GDM1 (cell line): ENCODE measurements around the gene OR10H3.
"Not testable (repeated sequence)": the region's sequence is repeated elsewhere in the genome, so short reads cannot be mapped to it uniquely, and the experiment has no call there.

Experiments
- DNase-seq: peaks from one replicate; lab custom pipeline; 2025; lab: John Stamatoyannopoulos, UW

Gene OR10H3, protein sequence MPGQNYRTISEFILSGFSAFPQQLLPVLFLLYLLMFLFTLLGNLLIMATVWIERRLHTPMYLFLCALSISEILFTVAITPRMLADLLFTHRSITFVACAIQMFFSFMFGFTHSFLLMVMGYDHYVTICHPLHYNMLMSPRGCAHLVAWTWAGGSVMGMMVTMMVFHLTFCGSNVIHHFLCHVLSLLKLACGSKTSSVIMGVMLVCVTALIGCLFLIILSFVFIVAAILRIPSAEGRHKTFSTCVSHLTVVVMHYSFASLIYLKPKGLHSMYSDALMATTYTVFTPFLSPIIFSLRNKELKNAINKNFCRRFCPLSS

DNA sequence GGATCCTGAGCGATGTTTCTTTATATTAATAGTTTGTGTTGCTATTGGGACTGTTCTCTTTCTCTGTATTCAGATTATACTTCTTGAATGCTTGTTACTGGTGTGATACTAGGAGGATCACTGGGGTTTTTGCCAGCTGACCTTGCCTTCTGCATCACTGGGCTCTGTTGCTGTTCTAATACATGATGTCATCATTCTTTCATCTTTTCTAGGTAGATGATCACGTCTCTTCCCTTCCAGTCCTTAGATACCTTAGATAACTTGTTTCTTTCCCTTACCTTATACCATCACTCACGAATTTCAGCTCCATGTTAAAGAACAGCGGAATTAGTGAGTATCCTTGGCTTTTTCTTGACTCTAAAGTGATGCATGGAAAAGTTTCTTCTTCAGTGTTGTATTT is at the start of gene OR10H3:
Gene OR10H3, plus strand, starts transcription at position 264 of the 400 bp plus-strand sequence. CDS start 3,408 bp downstream, outside the sequence.
- DNase-seq: no peak

DNA sequence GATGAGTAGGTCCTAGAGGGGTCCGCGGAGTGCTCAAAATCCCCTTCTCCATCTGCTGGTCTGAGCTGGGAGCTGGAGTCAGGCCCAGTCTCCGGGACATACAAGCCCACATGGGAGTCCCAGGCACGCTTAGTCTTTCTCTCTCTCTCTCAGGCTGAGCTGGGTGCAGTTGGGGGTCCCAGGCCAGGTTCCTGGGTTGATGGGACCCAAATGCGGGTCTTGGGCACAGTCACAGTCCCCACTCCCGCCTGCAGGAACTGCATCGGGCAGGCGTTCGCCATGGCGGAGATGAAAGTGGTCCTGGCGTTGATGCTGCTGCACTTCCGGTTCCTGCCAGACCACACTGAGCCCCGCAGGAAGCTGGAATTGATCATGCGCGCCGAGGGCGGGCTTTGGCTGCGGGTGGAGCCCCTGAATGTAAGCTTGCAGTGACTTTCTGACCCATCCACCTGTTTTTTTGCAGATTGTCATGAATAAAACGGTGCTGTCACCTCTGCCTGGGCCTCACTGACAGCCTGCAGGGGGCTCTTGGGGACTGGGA is 41.1 kb upstream of the OR10H3 start:
- no peak for DNase-seq

DNA sequence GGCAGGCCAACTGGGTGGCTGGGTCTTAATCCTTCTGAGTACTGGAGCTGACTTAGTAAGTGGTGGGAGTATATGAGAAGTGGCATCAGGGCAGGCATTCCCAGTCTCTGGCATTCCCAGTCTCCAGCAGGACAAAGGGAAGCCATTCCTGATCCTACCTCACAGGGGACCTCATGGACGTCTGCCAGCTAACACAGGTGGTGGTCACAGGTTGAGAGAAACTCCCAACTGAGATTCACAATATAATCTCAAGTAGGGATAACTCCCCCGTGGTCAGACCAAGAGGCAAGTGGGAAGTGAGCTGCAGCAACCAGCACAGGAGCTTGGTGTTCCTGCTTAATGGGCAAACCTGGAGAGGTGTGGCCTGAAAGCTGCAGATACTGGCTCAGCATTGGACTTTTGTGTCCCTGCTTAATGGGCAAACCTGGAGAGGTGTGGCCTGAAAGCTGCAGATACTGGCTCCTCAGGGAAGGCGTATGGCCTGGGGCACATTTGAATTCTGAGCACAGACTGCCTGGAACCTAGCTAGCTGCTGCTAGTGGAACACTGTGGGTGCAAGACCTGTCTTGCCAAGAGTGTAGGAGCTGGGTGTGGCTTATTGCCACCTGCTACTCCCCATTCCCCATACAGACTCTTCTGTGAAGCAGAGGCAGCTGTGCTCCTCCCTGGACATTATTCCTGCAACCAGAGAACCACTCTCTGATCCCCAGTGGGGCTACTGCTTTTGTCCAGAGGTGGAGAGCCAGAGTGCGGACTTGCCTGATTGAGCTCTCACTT is 35.8 kb upstream of the OR10H3 start:
- DNase-seq: no peak

DNA sequence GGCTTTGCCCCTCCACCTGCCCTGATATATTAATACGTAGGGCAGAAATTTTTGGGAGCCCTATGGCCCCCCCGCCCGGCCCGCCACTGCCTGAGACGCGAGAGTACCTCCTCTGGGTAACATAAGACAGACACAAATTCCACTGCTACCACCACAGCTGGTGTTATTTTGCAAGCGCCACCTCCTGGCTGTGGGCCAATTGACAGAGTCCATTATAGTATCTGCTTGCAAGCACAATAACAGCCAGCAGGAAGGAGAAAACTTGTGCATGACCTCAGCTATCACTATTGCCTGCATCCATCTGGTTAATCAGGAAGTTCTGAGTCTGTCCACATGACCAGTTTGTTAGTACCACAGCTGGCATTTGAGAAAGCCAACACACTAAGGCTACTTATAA is 35.3 kb upstream of the OR10H3 start:
- DNase-seq: no peak

DNA sequence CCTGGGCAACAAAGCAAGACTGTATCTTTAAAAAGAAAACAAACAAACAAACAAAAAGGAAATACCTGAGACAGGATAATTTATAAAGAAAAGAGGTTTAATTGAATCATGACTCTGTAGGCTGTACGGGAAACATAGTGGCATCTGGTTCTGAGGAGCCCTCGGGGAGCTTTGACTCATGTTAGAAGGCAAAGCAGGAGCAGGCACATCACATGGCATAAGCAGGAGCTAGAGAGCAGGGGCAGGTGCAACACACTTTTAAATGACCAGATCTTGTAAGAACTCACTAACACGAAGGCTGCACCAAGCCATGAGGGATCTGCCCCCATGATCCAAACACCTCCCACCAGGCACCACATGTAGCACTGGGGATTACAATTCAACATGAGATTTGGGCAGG is 23.1 kb upstream of the OR10H3 start:
- no peak for DNase-seq

DNA sequence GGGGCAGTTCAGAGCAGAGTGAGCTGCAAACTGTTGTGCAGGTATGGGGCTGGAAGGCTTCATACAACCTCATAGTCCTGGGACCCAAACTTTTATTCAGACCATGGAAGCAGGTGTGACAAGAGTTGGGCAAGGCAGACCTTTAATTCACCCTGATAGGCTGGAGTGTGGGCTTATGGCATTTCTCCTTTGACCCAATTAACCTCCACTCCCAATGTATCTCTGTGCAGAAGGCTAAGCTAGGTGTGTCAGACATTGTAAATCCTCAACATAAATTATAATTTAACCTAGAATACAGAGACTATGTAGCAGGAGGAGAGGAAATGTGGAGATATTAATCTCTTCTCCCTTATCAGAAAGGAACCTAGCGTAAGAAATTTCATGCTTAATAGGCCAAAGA is 22.1 kb upstream of the OR10H3 start:
- no peak for DNase-seq

DNA sequence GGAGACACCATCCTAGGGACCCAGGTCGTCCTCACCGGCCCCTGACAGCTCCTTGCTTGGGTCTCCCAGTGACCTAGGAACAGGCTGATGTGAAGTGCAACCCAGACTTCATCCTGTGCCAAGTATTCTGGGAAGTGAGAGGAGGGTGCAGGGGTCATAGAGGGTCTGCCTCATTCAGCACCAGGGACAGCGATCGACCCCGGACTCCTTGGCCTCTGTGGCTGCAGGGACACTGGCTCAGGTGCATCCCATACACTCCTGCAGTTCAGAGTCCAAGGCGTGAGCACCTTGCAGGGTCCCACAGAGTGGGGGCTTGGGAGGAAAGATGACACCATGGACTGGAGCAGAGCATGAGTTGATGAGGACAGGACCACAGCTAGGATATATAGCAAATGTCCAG is 20.0 kb upstream of the OR10H3 start:
- no peak for DNase-seq

DNA sequence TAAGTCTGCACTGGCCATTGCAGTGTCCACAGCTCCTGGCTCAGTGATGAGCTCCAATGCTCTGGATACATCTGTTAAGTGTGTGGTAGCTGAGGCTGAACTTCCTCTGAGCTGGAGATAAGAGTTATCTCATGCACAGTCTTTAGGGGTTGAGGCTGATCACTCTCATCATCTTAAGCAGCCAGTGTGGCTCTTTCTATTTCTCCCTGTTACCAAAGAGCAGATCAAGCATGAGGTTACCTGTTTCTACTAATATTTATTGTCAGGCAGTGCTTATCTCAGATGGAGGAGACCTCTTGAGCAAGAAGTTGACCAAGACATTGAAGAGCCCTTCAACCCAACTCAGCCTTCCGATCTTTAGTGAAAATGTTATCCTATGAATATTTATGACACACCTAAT is 16.5 kb upstream of the OR10H3 start:
- no peak for DNase-seq

DNA sequence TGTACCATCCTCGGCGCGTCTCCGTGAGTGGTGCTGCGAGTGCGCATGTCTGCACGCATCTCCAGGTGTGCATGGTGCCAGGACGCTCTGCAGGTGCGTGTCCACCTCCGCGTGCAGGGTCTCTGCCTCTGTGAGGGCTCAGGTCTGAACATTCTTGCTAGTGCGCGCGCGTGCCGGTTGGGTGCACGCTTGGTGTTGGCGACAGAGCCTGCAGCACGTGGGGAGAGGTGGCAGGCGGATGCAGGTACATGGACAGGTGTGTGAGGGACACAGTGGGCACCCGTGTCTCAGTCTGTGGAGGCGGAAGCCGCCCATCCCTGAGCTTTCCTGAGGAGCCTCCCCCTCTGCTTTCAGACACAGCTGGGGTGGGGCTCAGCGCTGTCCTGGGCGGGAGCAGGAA is 14.8 kb upstream of the OR10H3 start:
- DNase-seq: no peak

DNA sequence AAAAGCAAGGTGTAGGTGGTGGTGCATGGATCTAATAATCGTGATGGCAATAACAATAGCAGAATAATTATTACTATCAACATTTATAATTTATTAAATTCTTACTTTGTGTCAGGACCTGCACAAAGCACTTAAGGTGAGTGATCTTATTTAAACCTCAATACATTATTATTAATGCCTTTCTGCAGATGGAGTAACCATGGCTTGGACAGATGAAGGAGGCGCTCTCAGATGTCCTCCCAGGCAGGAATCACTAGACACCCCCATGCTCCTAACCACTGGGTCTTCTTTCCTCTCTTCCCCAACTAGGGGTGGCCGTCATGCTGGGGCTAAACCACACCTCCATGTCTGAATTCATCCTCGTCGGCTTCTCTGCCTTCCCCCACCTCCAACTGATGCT is 10.1 kb upstream of the OR10H3 start, which contains the start of gene OR10H2:
Gene OR10H2, plus strand, starts transcription at position 301 of the 400 bp plus-strand sequence. Its CDS starts 20 bp downstream, at position 321.
- no peak for DNase-seq

DNA sequence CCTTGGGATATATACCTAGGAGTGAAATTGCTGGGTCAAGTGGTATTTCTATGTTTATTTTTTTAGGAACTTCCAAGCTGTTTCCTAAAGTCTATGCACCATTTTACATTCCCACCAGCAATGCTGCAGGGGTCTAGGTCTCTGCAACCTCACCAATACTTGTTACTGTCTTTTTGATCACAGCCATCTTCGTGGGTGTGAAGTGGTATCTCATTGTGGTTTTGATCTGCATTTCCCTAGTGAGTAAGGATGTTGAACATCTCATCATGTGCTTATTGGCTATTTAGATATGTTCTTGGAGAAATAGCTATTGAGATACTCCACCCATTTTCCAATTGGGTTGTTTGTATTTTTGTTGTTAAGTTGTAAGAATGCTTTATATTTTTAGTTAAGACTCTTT is 7.2 kb upstream of the OR10H3 start:
- no peak for DNase-seq

DNA sequence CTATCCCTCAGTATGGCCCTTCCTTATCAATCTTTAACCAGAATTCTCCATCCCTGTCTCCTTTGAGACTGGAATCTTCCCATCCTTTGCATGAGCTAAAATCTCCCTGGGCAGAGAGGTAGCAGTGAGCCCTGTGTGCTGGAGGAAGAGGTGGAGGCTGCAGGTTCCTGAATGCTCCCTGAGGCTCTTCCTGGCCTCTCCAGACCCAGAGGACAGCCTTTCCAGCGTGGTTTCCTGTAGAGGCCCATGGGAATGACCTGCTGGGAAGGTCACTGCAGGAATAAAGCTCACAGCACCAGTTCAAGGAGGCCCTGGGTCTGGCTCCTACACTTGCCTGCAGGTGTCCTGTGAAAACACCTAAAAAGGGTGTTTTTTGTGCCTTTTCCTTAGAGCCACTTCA is 5.4 kb upstream of the OR10H3 start:
- no peak for DNase-seq

DNA sequence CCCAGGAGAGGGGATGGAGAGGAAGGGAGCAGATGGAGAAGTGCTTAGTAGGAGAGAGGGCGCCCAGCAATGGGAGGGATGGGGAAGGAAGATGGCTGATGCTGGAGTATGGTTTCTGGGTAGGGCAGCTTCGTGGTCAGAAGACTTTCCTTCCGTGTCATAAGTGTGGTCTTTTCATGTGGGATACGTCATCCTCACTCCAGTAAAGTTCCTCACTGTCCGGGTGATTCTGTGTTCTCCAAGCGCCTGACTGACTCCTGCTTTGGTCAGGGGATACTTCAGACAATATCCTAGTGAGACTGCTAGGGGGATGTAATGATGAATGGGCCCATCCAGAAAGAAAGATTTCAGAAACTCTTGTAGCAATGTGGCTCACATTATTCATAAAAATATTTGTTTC is 3.9 kb upstream of the OR10H3 start:
- no peak for DNase-seq

DNA sequence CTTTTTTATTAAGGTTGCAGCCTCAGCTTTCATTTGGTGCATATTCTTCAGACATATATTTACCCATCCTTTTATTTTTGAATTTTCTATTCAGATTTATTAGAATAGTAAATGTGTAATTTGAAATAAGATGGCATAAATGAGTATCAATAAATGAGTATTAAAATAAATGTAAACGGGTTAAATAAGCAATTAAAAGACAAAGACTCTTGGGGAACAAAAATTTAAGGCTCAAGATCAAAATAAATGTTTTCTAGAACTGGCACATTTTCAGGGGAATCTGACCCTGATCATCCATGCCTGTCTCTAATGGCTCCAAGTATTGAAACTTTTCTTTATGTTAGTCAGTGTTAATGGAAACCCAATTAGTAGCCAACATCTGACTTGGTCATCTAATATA is 3.0 kb downstream of the OR10H3 start:
- DNase-seq: no peak

DNA sequence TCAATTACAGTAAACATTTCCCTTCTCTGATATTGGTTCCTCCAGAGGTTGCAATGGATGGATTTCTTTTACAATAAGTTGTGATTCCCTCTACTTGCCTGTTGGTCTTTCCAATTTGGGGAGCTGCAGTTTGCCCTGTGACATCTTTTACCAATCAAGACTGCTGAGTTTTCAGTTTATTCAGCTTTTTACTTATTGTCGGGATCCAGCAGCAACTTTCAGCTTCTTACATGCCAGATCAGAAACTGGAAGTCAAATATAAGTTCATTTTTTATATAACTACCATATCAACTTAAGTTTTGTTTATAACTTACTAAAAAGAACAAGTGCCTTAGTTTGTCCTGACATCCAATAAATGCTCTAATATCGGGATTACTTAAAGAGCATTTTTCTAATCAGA is 10.5 kb downstream of the OR10H3 start:
- DNase-seq: no peak

DNA sequence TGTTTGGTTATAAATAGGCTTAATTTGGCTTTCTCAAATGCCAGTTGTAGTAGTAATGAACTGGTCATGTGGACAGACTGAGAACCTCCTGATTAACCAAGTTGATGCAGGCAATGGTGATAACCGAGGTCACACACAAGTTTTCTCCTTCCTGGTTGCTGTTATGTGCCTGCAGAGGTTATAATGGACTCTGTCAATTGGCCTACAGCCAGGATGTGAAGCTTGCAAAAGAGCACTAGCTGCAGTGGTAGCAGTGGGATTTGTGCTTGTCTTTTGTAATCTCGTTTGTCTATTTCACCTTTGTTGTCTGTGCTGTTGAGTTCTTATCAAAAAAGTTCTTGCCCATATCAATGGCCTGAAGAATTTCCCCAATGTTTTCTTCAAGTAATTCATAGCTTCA is 20.6 kb downstream of the OR10H3 start:
- no peak for DNase-seq

DNA sequence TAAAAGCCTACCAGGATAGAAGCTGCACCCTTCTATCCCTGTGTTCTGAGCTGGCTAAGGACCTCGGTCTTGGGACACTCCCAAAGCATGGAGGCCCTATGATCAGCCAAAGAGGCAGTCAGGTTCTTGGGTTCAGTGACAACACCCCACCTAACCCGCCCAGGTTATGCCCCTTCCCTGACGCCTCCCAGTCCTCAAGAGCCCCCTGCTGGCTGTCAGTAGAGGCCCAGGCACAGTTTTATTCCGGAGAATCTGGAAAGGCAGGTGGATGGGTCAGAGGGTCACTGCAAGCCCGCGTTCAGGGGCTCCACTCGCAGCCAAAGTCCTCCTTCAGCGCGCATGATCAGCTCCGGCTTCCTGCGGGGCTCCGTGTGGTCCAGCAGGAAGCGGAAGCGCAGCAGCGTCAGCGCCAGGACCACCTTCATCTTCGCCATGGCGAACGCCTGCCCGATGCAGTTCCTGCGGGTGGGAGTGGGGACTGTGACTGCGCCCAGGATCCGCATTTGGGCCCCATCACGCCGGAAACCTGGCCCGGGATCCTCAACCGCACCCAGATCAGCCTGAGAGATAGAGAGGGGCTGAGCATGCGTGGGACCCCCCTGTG is 22.3 kb downstream of the OR10H3 start:
- DNase-seq: no peak

DNA sequence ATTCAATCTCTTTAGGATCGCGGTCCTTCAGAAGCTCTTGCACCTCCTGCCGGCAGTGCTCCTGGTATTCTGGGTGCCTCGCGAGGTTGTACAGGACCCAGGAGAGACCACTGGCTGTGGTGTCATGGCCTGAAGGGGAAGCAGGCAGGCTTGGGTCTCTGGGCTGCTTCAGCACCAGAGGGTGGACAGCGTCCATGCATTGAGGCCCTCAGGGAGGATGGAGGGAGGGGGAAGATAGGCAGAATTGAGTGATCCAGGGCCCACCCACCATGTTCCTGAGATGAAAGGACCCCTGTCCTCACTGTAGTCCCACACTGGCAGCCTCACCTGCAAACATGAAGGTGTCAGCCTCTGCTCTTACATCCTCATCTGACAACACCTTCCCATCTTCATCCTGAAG is 31.8 kb downstream of the OR10H3 start:
- no peak for DNase-seq

DNA sequence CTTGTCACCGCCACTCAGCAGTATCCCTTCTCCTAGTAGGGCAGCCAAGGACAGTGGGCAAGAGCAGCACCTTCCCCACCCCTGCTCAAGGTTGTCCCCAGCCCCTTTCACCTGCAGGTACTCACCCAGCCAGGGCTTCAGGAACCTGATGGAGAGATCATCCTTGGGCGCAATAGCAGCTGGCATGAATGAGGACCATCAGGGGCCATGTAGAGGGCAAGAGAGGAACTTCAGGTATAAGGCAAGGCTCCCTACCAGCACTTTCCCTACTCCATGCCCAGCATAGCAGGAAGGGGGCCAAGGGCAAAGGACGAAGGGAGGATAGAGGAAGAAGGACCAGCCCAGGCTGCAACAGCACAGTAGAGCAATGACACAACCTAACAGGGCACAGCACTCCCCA is 36.4 kb downstream of the OR10H3 start:
- DNase-seq: not testable (repeated sequence)

DNA sequence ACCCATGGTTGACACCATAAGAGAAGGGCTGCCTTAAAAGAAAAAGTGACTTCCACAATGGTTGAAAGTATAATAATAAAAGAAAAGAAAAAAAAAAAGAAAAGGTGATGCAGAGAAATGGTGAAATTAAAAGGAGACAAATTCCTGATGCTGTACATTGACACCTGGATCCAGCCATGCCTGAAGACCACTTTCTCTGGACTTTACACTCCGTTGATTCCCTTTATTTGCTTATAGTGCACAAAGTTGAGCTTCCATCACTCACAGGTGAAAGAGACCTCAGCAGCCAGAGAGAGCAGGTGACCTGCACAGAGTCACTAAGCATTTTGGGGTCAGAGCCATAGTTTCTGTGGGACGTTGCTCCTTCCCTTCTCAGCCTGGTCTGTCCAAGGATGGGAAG is 37.5 kb downstream of the OR10H3 start:
- no peak for DNase-seq

DNA sequence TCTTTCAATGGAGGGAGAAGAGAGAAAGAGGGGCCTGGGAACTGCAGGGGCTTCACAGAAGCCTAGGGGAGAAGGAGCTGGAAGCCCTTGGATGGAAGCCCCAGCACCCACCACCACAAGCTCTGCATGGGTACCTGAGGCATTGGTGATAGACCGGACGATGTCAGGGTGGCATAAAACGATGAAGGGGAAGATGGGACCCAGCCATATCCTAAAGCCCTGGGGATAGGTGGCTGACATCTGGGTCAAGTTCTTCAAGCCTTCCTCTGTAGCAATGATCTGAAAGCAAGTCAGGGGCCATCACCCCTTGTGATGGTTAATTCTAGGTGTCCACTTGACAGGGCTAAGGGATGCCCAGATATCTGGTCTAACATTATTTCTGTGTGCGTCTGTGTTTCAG is 38.5 kb downstream of the OR10H3 start:
- DNase-seq: no peak

DNA sequence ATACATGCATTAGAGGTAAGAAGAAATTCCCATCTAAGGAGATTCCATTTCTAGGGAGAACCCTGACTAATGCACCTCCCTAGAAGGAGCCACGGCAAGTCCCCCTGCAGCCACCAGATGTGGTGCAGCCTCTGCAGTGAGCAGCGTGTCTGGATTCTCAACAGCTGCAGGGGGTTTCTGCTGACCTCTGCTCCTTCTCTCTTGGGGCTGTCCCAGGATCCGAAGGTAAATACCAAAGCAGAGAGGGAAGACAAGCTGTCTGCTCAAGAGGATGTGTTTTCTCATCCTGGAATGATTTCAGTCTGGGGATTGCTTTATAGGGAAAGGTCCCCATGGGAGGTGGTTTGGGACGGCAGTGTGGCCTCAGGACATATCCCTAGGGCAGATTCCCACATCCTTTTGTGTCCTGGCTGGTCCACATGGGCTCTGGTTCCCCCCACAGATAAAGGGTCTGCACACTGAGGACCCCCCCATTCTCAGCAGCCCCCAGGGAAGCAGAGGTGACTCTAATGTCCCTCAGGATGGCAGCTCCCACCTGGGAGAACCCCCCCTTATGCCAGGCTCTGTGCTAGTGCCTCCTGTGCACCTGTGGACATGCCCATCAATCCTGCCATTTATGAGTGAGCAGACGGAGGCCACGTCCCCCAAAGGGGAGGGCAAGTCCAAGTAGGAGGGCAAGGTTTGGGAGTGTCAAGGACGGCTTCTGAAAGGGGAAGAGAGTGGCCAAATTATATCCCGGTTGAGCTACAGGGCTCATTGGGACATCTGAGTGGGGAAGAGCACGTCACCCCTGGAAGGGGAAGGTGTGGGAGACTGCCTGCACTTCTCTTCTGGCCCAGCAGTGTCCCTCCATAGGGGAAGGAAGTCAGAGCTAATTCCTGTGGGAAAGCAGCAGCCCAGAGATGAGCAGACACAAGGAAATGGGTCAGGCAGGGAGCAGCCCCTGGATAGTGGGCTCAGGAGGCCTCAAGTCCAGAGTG is 39.5 kb downstream of the OR10H3 start:
- DNase-seq: no peak
